ENCODE results near the gene TNFRSF21. TPM values are rescaled to one million over a fixed set of nuclear protein-coding genes. Genes with fewer than 3 reads are reported as not detected.
"Not testable (repeated sequence)": the region's sequence is repeated elsewhere in the genome, so short reads cannot be mapped to it uniquely, and the experiment has no call there.

The TNFRSF21 gene
- total RNA-seq, 1 donor from 2014 or later: 27.1 TPM

DNA sequence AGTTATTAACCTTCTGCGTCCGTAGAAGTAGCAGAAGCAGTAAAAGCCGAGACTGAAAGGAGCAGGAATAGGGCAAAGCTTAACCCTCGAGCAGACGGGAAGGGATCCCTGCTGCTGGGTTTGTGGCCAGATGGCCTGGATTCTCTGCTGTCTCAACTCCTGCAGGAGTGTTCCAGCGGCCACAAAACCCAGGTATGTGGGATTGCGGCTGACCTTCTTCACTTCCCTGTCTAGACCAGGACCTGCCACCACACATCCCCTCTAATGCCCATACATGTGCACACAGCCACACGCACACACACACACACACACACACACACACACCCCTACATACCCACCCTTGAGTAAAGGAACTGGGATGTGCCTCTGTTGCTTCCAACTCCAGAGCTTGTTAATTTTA, 33.1 kb upstream of the TNFRSF21 start:
- Mint-ChIP-seq H3K4me3 (ENCODE audit: unreplicated experiment) (no peak overlapping the region), H3K27ac (ENCODE audit: unreplicated experiment) (no peak overlapping the region), H3K36me3 (ENCODE audit: unreplicated experiment) (no peaks in the 10 kb centered on the region), H3K27me3 (ENCODE audit: unreplicated experiment) (no peaks in the 10 kb centered on the region), H3K4me1 (ENCODE audit: low read depth, unreplicated experiment) (peaks cover 4% of the 10 kb centered on the region), H3K9me3 (ENCODE audit: unreplicated experiment) (peaks cover 2% of the 10 kb centered on the region)
- TF ChIP-seq, protein P1, sequence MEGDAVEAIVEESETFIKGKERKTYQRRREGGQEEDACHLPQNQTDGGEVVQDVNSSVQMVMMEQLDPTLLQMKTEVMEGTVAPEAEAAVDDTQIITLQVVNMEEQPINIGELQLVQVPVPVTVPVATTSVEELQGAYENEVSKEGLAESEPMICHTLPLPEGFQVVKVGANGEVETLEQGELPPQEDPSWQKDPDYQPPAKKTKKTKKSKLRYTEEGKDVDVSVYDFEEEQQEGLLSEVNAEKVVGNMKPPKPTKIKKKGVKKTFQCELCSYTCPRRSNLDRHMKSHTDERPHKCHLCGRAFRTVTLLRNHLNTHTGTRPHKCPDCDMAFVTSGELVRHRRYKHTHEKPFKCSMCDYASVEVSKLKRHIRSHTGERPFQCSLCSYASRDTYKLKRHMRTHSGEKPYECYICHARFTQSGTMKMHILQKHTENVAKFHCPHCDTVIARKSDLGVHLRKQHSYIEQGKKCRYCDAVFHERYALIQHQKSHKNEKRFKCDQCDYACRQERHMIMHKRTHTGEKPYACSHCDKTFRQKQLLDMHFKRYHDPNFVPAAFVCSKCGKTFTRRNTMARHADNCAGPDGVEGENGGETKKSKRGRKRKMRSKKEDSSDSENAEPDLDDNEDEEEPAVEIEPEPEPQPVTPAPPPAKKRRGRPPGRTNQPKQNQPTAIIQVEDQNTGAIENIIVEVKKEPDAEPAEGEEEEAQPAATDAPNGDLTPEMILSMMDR (IDR thresholded peaks at IDR 0.05; ENCODE audit: partially characterized antibody, unreplicated experiment): no peak
- no peak for DNase-seq

DNA sequence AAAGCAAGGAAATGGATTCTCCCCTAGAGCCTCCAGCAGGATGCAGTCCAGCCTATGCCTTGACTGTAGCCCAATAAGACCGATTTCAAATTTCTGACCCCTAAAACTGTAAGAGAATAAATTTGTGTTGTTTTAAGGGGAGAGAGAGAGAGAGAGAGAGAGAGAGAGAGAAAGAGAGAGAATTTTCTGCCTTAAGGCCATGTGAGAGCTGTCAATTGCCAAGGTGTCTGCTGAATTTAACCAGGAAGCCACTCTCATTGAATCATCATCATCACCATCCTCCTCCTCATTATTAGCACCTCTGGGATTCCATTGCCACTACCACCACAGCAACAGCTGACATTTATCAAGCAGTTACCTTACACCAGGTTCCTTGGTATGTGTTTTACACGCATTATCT, 27.8 kb upstream of the TNFRSF21 start:
- no peaks in the 10 kb centered on the region for H3K36me3 Mint-ChIP-seq (ENCODE audit: unreplicated experiment)
- no peak overlapping the region for H3K27ac Mint-ChIP-seq (ENCODE audit: unreplicated experiment)
- TF ChIP-seq, protein P1 (IDR thresholded peaks at IDR 0.05; ENCODE audit: partially characterized antibody, unreplicated experiment): no peak
- H3K4me1 Mint-ChIP-seq (ENCODE audit: low read depth, unreplicated experiment): peaks cover 3% of the 10 kb centered on the region
- no peaks in the 10 kb centered on the region for H3K27me3 Mint-ChIP-seq (ENCODE audit: unreplicated experiment)
- H3K4me3 Mint-ChIP-seq (ENCODE audit: unreplicated experiment): no peak overlapping the region
- DNase-seq: no peak
- H3K9me3 Mint-ChIP-seq (ENCODE audit: unreplicated experiment): peaks cover 6% of the 10 kb centered on the region

DNA sequence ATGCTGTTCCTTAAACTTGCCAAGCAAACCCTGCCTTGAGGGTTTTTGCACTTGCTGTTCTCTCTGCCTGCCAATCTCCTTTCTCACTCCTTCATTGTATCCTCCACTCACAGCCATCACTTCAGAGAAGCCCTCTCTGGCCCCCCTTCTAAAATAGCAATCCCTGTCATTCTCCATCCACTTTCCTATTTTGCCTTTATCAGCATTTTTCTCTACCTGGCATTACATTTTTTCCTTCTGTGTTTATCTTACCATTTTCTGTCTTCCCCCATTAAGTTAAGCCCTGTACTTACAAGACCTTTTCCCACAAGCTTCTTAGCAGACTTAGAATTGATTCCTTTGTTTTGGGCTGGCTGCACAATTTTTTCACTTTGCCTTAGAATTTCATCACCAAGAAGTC, 26.6 kb upstream of the TNFRSF21 start:
- TF ChIP-seq, protein P1 (IDR thresholded peaks at IDR 0.05; ENCODE audit: partially characterized antibody, unreplicated experiment): no peak
- Mint-ChIP-seq H3K4me3 (ENCODE audit: unreplicated experiment) (no peak overlapping the region), H3K27me3 (ENCODE audit: unreplicated experiment) (no peaks in the 10 kb centered on the region), H3K36me3 (ENCODE audit: unreplicated experiment) (no peaks in the 10 kb centered on the region), H3K9me3 (ENCODE audit: unreplicated experiment) (peaks cover 7% of the 10 kb centered on the region), H3K27ac (ENCODE audit: unreplicated experiment) (no peak overlapping the region), H3K4me1 (ENCODE audit: low read depth, unreplicated experiment) (no peaks in the 10 kb centered on the region)
- DNase-seq: no peak

DNA sequence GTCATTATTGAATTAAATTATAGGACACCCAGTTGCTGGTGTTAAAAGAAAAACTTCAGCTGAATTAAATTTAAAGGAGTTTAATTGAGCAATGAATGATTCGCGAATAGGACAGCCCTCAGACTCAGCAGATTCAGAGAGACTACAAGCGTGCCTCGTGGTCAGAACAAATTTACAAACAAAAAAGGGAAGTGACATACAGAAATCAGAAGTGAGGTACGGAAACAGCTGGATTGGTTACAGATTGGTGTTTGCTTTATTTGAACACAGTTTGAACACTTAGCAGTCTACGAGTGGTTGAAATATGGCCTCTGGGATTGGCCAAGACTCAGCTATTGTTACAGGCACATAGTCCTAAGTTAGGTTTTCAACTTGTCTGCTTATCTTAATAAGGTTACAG, 25.8 kb upstream of the TNFRSF21 start:
- H3K27me3 Mint-ChIP-seq (ENCODE audit: unreplicated experiment): no peaks in the 10 kb centered on the region
- TF ChIP-seq, protein P1 (IDR thresholded peaks at IDR 0.05; ENCODE audit: partially characterized antibody, unreplicated experiment): no peak
- no peak for DNase-seq
- peaks cover 7% of the 10 kb centered on the region for H3K9me3 Mint-ChIP-seq (ENCODE audit: unreplicated experiment)
- no peaks in the 10 kb centered on the region for H3K4me1 Mint-ChIP-seq (ENCODE audit: low read depth, unreplicated experiment)
- H3K4me3 Mint-ChIP-seq (ENCODE audit: unreplicated experiment): no peak overlapping the region
- H3K36me3 Mint-ChIP-seq (ENCODE audit: unreplicated experiment): no peaks in the 10 kb centered on the region
- no peak overlapping the region for H3K27ac Mint-ChIP-seq (ENCODE audit: unreplicated experiment)

DNA sequence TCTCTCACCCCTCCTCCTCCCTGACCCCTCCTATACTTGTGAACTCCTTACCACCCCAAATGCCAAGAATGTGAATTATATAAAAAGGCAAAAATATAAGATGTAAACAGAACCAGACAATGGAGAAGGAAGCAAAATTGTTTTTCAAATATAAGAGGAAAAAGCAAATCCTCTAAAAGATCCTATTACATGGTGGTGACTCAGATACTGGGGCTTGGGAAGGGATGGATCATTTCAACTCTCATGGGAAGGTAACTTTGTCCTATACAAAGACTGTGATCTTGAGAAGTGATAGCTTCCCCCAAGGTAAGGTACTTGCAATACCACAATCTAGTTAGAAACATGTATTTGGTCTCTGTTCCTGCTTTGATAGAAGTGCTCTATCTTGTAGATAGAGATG, 24.6 kb upstream of the TNFRSF21 start:
- TF ChIP-seq, protein P1 (IDR thresholded peaks at IDR 0.05; ENCODE audit: partially characterized antibody, unreplicated experiment): no peak
- Mint-ChIP-seq H3K4me3 (ENCODE audit: unreplicated experiment) (no peak overlapping the region), H3K9me3 (ENCODE audit: unreplicated experiment) (peaks cover 7% of the 10 kb centered on the region), H3K27ac (ENCODE audit: unreplicated experiment) (no peak overlapping the region), H3K27me3 (ENCODE audit: unreplicated experiment) (no peaks in the 10 kb centered on the region), H3K4me1 (ENCODE audit: low read depth, unreplicated experiment) (no peaks in the 10 kb centered on the region), H3K36me3 (ENCODE audit: unreplicated experiment) (no peaks in the 10 kb centered on the region)
- no peak for DNase-seq

DNA sequence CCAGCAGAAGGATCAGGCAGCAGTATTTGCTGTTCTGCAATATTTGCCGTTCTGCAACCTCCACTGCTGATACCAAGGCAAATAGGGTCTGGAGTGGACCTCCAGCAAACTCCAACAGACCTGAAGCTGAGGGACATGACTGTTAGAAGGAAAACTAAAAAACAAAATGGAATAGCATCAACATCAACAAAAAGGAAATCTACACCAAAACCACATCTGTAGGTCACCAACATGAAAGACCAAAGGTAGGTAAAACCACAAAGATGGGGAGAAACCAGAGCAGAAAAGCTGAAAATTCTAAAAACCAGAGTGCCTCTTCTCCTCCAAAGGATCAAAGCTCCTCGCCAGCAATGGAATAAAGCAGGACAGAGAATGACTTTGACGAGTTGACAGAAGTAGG, 18.9 kb upstream of the TNFRSF21 start:
- not testable (repeated sequence) for H3K36me3 Mint-ChIP-seq (ENCODE audit: unreplicated experiment); DNase-seq; H3K4me3 Mint-ChIP-seq (ENCODE audit: unreplicated experiment); H3K4me1 Mint-ChIP-seq (ENCODE audit: low read depth, unreplicated experiment); H3K27me3 Mint-ChIP-seq (ENCODE audit: unreplicated experiment); H3K9me3 Mint-ChIP-seq (ENCODE audit: unreplicated experiment); H3K27ac Mint-ChIP-seq (ENCODE audit: unreplicated experiment)

DNA sequence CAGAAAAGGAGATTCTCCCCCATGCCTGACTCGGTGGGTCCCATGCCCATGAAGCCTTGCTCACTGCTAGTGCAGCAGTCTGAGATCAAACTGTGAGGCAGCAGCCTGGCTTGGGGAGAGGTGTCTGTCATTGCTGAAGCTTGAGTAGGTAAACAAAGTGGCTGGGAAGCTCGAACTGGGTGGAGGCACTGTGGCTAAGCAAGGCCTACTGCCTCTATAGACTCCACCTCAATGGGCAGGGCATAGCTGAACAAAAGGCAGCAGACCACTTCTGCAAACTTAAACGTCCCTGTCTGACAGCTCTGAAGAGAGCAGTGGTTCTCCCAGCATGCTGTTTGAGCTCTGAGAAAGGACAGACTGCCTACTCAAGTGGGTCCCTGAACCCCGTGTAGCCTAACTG, 18.4 kb upstream of the TNFRSF21 start:
- not testable (repeated sequence) for DNase-seq; H3K36me3 Mint-ChIP-seq (ENCODE audit: unreplicated experiment); H3K27me3 Mint-ChIP-seq (ENCODE audit: unreplicated experiment); H3K9me3 Mint-ChIP-seq (ENCODE audit: unreplicated experiment); H3K27ac Mint-ChIP-seq (ENCODE audit: unreplicated experiment); H3K4me3 Mint-ChIP-seq (ENCODE audit: unreplicated experiment); H3K4me1 Mint-ChIP-seq (ENCODE audit: low read depth, unreplicated experiment)
